DMS114 treated with DMSO at 0.1 percent for 48 hours (cell line): ENCODE measurements around the gene KCTD7.
A peak's percentile ranks its signal among the peaks of the same experiment; 100 is the strongest.
"Not testable (repeated sequence)": the region's sequence is repeated elsewhere in the genome, so short reads cannot be mapped to it uniquely, and the experiment has no call there.

ENCODE experiments used
- DNase-seq: peaks from one replicate; lab custom pipeline; 2025; ENCODE audit not compliant: unreplicated experiment; lab: John Stamatoyannopoulos, UW

The KCTD7 gene

DNA sequence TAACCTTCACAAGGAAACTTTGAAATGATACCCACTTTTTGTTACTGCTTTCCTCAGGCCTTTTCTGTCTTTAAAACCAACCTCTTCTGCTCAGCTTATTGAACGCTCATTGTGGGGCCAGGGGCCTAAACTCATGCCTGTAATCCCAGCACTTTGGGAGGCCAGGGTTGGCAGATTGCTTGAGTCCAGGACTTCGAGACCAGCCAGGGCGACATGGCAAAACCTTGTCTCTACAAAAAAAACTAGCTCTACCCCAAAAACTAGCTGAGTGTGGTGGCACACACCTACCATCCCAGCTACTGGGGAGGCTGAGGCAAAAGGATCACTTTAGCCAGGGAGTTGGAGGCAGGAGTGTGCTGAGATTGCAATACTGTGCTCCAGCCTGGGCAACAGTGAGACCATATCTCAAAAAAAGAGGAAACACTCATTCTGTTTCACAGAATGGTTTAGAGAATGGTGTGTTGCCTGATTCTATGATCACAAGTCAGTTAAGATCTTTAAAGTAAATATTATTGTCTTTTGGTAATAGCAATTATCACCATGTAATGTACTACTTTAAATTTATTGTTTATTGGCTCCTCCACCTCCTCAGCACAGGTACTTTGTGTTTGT lies 51.1 kb downstream of the KCTD7 start:
- no peak for DNase-seq

- peak; percentile 83 for DNase-seq
These were observed 53.0 kb downstream of the KCTD7 start for GRCh38 chr7:66681491-66682349.

- no peak for DNase-seq
These were observed 53.8 kb downstream of the KCTD7 start for GRCh38 chr7:66682350-66683093.

DNA sequence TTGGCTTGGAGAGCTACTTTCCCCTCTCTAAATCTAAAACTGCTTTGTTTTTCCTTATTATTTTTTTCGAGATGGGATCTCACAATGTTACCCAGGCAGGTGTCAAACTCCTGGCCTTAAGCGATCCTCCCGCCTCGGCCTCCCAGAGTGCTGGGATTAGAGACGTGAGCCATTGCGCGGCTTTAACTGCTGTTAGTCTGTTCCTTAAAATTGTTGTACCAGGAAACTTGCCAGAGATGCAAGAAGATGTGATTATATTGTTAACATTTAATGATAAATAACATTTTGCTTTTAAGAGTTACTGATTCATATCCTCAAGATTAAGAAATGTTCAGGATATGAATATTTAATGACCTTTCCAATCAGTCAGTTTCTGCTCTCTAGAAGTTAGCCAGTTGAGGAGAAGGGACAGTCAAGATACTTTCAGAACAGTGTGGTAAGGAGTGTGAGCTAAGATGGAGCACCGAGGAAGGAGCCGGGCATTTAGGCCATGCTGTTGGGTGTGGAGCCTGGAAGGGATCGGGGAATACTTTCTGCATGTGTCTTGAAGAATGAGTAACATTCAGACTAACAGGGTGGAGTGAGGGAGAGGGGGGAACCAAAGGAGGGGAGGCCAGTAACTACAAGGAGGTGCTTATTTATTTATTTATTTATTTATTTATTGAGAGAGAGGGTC lies 54.6 kb downstream of the KCTD7 start:
- DNase-seq, result not testable (repeated sequence)

DNA sequence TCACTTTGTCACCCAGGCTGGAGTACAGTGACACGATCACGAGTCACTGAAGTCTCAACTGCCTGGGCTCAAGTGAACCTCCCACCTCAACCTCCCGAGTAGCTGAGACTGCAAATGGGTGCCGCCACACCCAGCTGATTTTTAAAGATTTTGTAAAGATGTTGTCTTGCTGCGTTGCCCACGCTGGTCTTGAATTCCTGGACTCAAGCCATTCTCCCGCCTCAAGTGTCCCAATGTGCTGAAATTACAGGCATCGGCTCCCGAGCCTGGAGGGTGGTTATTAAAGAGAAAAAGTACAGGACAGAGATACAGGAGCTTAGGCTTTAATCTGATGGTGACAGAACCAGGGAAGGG lies 55.1 kb downstream of the KCTD7 start:
- DNase-seq, result no peak

- not testable (repeated sequence) for DNase-seq
These were observed 57.0 kb downstream of the KCTD7 start for GRCh38 chr7:66685663-66686062.

- no peak for DNase-seq
These were observed 58.5 kb downstream of the KCTD7 start for GRCh38 chr7:66687186-66687585.

- not testable (repeated sequence) for DNase-seq
These were observed 59.0 kb downstream of the KCTD7 start for GRCh38 chr7:66687672-66688071.

- DNase-seq, result no peak
These were observed 60.4 kb downstream of the KCTD7 start for GRCh38 chr7:66689081-66689480.

- DNase-seq, result no peak
These were observed 64.7 kb downstream of the KCTD7 start for GRCh38 chr7:66693331-66693730.
